Natural killer cell (primary cell): ENCODE measurements around the gene KRT7. TPM values are rescaled to one million over a fixed set of nuclear protein-coding genes. Genes with fewer than 3 reads are reported as not detected.

Source experiments
- ATAC-seq, 3 donors: fragments of 150-1000 bp in 2 of 3; fragments of 200-7000 bp in 1 of 3; cut with Tn5 transposase; 1 replicate in 1 of 3; 2 replicates in 2 of 3; pipeline ENCODE4 v1.10.0; 2021; ENCODE audit warnings: mild to moderate bottlenecking in 2 of 3, moderate library complexity in 2 of 3
- DNase-seq, 2 donors: peaks; one replicate each; pipeline versions ENCODE4 v3.0.0 to v3.0.0-alpha.2; 2013 to 2021; ENCODE audit warnings: mixed read lengths in 1 of 2
- H3K27ac ChIP-seq: one replicate; pipeline ENCODE4 v1.5.1; 2013; ENCODE audit warnings: mild to moderate bottlenecking, low read length
- H3K27me3 ChIP-seq: one replicate; pipeline ENCODE4 v1.6.1; 2013; ENCODE audit warnings: low read length; ENCODE audit not compliant: control insufficient read depth, insufficient read depth
- H3K36me3 ChIP-seq: one replicate; pipeline ENCODE4 v1.6.1; 2013; ENCODE audit warnings: low read length; ENCODE audit not compliant: control insufficient read depth, insufficient read depth
- H3K4me1 ChIP-seq: one replicate; pipeline ENCODE4 v1.6.1; 2013; ENCODE audit warnings: low read length; ENCODE audit not compliant: control insufficient read depth, insufficient read depth
- H3K4me3 ChIP-seq: one replicate; pipeline ENCODE4 v1.5.1; 2013; ENCODE audit warnings: low read length
- H3K9me3 ChIP-seq: one replicate; pipeline ENCODE4 v1.6.1; 2013; ENCODE audit warnings: low read length; ENCODE audit not compliant: control insufficient read depth, insufficient read depth
- H3K27ac Mint-ChIP-seq, 2 donors: one replicate each; pipeline ENCODE4 v1.8.0; 2022; ENCODE audit warnings: mild to moderate bottlenecking in 2 of 2, mixed read lengths in 2 of 2, moderate library complexity in 1 of 2
- H3K27me3 Mint-ChIP-seq, 2 donors: one replicate each; pipeline ENCODE4 v1.8.0; 2022; ENCODE audit warnings: low read depth in 2 of 2, mixed read lengths in 2 of 2
- H3K36me3 Mint-ChIP-seq: one replicate; pipeline ENCODE4 v1.8.0; 2022; ENCODE audit warnings: mixed read lengths
- H3K4me1 Mint-ChIP-seq, 2 donors: one replicate each; pipeline ENCODE4 v1.8.0; 2022; ENCODE audit warnings: mixed read lengths in 2 of 2
- H3K4me3 Mint-ChIP-seq: one replicate; pipeline ENCODE4 v1.8.0; 2022; ENCODE audit warnings: mild to moderate bottlenecking, moderate library complexity, mixed read lengths
- H3K9me3 Mint-ChIP-seq, 2 donors: one replicate each; pipeline ENCODE4 v1.8.0; 2022; ENCODE audit warnings: mixed read lengths in 2 of 2
- WGBS: methylation state at CpG from one replicate; pipeline ENCODE4 v1.1.7; 2013; ENCODE audit warnings: missing lambda C conversion rate; ENCODE audit not compliant: insufficient coverage; 5-methylcytosine and 5-hydroxymethylcytosine counted together
- intact Hi-C: fragments of 100-400 bp; cut with micrococcal nuclease; formaldehyde crosslinking; loops from one replicate; pipeline ENCODE4 v1.14.2; 2022
- total RNA-seq, 4 donors: library from RNA; stranded (reverse); fragments of 120-200 nt in 1 of 4; gene quantifications; one replicate each; pipeline versions ENCODE4 v1.2.3 to v1.2.4, GENCODE V29; 2013 to 2022
- TF ChIP-seq, protein P1 (sequence below): fragments of 200-600 bp; IDR thresholded peaks from one replicate; pipeline ENCODE4 v1.8.0; 2022; ENCODE audit warnings: antibody characterized with exemption

The KRT7 gene
- total RNA-seq, 3 donors from 2014 or later (not counting 1 experiment from before 2014, with no cell fraction given) = 0.54 TPM; not detected in 2

GRCh38 chr12:52246720-52247621 is 13.9 kb downstream of the KRT7 start:
- no peak overlapping the region for H3K27ac ChIP-seq
- no peak overlapping the region for H3K4me3 ChIP-seq
- Mint-ChIP-seq H3K27me3 (peaks cover 26 to 29% of the 10 kb centered on the region in 2 donors), H3K36me3 (no peaks in the 10 kb centered on the region), H3K27ac (peak overlapping the region in 1 of 2 donors; percentile 96), H3K4me3 (no peak overlapping the region), H3K9me3 (no peaks in the 10 kb centered on the region), H3K4me1 (peaks cover 22% of the 10 kb centered on the region in 2 donors)
- peaks cover 17% of the 10 kb centered on the region for H3K4me1 ChIP-seq
- ATAC-seq (no peak), DNase-seq (no peak)
- intact Hi-C loops = no loop called here
- no peaks in the 10 kb centered on the region for H3K9me3 ChIP-seq
- peaks cover 11% of the 10 kb centered on the region for H3K27me3 ChIP-seq
- TF ChIP-seq, protein P1, sequence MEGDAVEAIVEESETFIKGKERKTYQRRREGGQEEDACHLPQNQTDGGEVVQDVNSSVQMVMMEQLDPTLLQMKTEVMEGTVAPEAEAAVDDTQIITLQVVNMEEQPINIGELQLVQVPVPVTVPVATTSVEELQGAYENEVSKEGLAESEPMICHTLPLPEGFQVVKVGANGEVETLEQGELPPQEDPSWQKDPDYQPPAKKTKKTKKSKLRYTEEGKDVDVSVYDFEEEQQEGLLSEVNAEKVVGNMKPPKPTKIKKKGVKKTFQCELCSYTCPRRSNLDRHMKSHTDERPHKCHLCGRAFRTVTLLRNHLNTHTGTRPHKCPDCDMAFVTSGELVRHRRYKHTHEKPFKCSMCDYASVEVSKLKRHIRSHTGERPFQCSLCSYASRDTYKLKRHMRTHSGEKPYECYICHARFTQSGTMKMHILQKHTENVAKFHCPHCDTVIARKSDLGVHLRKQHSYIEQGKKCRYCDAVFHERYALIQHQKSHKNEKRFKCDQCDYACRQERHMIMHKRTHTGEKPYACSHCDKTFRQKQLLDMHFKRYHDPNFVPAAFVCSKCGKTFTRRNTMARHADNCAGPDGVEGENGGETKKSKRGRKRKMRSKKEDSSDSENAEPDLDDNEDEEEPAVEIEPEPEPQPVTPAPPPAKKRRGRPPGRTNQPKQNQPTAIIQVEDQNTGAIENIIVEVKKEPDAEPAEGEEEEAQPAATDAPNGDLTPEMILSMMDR = no peak
- WGBS = 71% methylated on average over 10 of the region's 10 CpGs
- no peaks in the 10 kb centered on the region for H3K36me3 ChIP-seq

GRCh38 chr12:52247622-52248540 is 14.8 kb downstream of the KRT7 start:
- intact Hi-C loops = no loop called here
- no peaks in the 10 kb centered on the region for H3K36me3 Mint-ChIP-seq
- WGBS = 95% methylated on average over 10 of the region's 10 CpGs
- H3K4me1 Mint-ChIP-seq = peaks cover 22 to 23% of the 10 kb centered on the region in 2 donors
- no peaks in the 10 kb centered on the region for H3K36me3 ChIP-seq
- H3K4me3 ChIP-seq = no peak overlapping the region
- no peaks in the 10 kb centered on the region for H3K9me3 Mint-ChIP-seq
- H3K27me3 ChIP-seq = peaks cover 11% of the 10 kb centered on the region
- TF ChIP-seq, protein P1 = no peak
- H3K27ac Mint-ChIP-seq = peak overlapping the region in 1 of 2 donors; percentile 63
- peaks cover 17% of the 10 kb centered on the region for H3K4me1 ChIP-seq
- H3K4me3 Mint-ChIP-seq = no peak overlapping the region
- ATAC-seq (no peak), DNase-seq (no peak)
- H3K27ac ChIP-seq = no peak overlapping the region
- H3K27me3 Mint-ChIP-seq = peaks cover 28 to 31% of the 10 kb centered on the region in 2 donors
- no peaks in the 10 kb centered on the region for H3K9me3 ChIP-seq

DNA sequence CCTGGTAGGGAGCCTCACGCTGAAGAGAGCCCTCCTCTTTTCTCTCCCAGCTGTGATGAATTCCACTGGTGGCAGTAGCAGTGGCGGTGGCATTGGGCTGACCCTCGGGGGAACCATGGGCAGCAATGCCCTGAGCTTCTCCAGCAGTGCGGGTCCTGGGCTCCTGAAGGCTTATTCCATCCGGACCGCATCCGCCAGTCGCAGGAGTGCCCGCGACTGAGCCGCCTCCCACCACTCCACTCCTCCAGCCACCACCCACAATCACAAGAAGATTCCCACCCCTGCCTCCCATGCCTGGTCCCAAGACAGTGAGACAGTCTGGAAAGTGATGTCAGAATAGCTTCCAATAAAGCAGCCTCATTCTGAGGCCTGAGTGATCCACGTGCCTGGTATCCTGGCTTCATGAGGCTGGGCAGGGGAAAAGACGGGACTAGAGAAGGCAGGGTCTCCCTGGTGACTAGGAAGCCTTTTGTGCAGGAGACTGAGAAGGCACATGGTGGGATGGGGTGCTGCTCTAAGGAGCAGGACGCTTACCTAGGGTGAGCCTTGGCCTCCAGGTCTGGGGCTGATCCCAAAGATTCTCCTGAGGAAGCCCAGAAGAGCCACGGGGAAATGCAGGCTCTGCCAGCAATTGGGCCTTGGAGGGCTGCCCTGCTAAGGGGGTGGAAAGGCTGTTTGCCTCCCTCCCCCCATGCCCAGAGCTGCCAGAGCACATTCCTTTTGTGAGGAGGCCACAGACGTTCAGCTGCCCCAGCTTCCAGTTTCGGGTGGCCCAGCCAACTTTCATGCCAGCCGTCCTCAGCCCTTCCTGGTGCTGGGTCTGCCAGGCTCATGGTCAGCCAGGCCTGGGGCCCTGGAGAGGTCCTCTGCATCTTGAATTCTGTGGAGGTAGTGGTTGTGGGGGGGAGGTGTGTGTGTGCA is 15.8 kb downstream of the KRT7 start:
- no peak for ATAC-seq
- DNase-seq = no peak
- Histone ChIP-seq H3K9me3 (no peaks in the 10 kb centered on the region), H3K4me1 (peaks cover 9% of the 10 kb centered on the region), H3K4me3 (no peak overlapping the region), H3K27ac (no peak overlapping the region), H3K36me3 (no peaks in the 10 kb centered on the region), H3K27me3 (peaks cover 11% of the 10 kb centered on the region)
- no peak overlapping the region for H3K4me3 Mint-ChIP-seq
- no peaks in the 10 kb centered on the region for H3K9me3 Mint-ChIP-seq
- H3K36me3 Mint-ChIP-seq = no peaks in the 10 kb centered on the region
- TF ChIP-seq, protein P1 = no peak
- H3K27me3 Mint-ChIP-seq = peaks cover 29 to 31% of the 10 kb centered on the region in 2 donors
- H3K4me1 Mint-ChIP-seq = peaks cover 17 to 19% of the 10 kb centered on the region in 2 donors
- 90% methylated on average over 18 of the region's 18 CpGs for WGBS
- no peak overlapping the region for H3K27ac Mint-ChIP-seq
- intact Hi-C loops = no loop called here
